Keratinocyte (primary cell): Measurements from ENCODE around the gene SPATA6.

ENCODE experiments used
- EZH2 ChIP-seq: IDR thresholded peaks from one replicate; pipeline ENCODE4 v1.6.1; 2012; ENCODE audit warnings: inconsistent platforms, mild to moderate bottlenecking, low read length, moderate library complexity
- TF ChIP-seq, protein P1 (sequence below), 3 experiments: IDR thresholded peaks in 1 of 3; conservative IDR thresholded peaks in 1 of 3; optimal IDR thresholded peaks in 1 of 3; 2 replicates in 2 of 3; 3 replicates in 1 of 3; pipeline versions ENCODE3 to v1.5.1; 2011; ENCODE audit warnings: low read length in 3 of 3, mild to moderate bottlenecking in 3 of 3, moderate library complexity in 2 of 3, control low read depth in 1 of 3, inconsistent platforms in 1 of 3; ENCODE audit not compliant: insufficient read depth in 2 of 3; ENCODE audit errors: extremely low read depth in 1 of 3

DNA sequence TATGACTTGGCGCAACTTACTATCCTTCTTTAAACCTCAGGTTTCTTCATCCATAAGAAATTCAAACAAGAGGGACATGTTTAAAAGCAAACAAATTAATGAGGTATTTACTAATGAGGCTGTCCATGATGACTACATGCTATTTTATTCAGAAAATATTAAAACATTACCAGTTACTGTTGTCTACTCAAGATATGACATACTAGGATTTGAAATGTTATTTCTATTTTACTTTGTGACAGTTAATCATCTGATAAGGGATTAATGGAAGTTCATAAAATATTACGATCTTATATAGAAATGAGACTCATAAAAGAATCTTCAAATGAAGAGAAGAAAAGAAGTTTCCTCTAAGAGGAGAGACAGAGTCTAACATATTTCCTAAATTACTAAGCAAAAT lies 80.1 kb downstream of the SPATA6 start:
- TF ChIP-seq, protein P1, sequence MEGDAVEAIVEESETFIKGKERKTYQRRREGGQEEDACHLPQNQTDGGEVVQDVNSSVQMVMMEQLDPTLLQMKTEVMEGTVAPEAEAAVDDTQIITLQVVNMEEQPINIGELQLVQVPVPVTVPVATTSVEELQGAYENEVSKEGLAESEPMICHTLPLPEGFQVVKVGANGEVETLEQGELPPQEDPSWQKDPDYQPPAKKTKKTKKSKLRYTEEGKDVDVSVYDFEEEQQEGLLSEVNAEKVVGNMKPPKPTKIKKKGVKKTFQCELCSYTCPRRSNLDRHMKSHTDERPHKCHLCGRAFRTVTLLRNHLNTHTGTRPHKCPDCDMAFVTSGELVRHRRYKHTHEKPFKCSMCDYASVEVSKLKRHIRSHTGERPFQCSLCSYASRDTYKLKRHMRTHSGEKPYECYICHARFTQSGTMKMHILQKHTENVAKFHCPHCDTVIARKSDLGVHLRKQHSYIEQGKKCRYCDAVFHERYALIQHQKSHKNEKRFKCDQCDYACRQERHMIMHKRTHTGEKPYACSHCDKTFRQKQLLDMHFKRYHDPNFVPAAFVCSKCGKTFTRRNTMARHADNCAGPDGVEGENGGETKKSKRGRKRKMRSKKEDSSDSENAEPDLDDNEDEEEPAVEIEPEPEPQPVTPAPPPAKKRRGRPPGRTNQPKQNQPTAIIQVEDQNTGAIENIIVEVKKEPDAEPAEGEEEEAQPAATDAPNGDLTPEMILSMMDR (optimal IDR thresholded peaks at IDR 0.05 in 1 of 3, IDR thresholded peaks at IDR 0.05 in 1 of 3, conservative IDR thresholded peaks at IDR 0.05 in 1 of 3; ENCODE audit: extremely low read depth in 1 of 3, insufficient read depth in 2 of 3, low read length in 3 of 3) = no peak
- TF ChIP-seq EZH2 = no peak
